Activated naive CD8-positive, alpha-beta T cell treated with anti-CD3 and anti-CD28 coated beads for 36 hours (primary cell): ENCODE results near the gene LRRC2. TPM values are rescaled to one million over a fixed set of nuclear protein-coding genes. Genes with fewer than 3 reads are reported as not detected.
"Not testable (repeated sequence)": the region's sequence is repeated elsewhere in the genome, so short reads cannot be mapped to it uniquely, and the experiment has no call there.

Source experiments
- DNase-seq: peaks from one replicate; pipeline ENCODE4 v3.0.0; 2021
- H3K27ac Mint-ChIP-seq: one replicate; pipeline ENCODE4 v1.8.0; 2022; ENCODE audit warnings: mild to moderate bottlenecking, moderate library complexity, mixed read lengths
- H3K27me3 Mint-ChIP-seq: one replicate; pipeline ENCODE4 v1.8.0; 2022; ENCODE audit warnings: mild to moderate bottlenecking, mixed read lengths
- H3K36me3 Mint-ChIP-seq: one replicate; pipeline ENCODE4 v1.8.0; 2021; ENCODE audit warnings: mild to moderate bottlenecking, mixed read lengths
- H3K4me1 Mint-ChIP-seq: one replicate; pipeline ENCODE4 v1.8.0; 2021; ENCODE audit warnings: mixed read lengths
- H3K4me3 Mint-ChIP-seq: one replicate; pipeline ENCODE4 v1.8.0; 2022; ENCODE audit warnings: mild to moderate bottlenecking, moderate library complexity, mixed read lengths
- H3K9me3 Mint-ChIP-seq: one replicate; pipeline ENCODE4 v1.8.0; 2022; ENCODE audit warnings: mixed read lengths
- total RNA-seq, 2 experiments: library from RNA; stranded (reverse); gene quantifications; one replicate each; pipeline ENCODE4 v1.2.3, GENCODE V29; 2021

The LRRC2 gene
- total RNA-seq, 2 experiments from 2014 or later: not detected

- no peaks in the 10 kb centered on the region for H3K36me3 Mint-ChIP-seq
These were observed 27.3 kb upstream of the LRRC2 start for GRCh38 chr3:46593274-46593862.

DNA sequence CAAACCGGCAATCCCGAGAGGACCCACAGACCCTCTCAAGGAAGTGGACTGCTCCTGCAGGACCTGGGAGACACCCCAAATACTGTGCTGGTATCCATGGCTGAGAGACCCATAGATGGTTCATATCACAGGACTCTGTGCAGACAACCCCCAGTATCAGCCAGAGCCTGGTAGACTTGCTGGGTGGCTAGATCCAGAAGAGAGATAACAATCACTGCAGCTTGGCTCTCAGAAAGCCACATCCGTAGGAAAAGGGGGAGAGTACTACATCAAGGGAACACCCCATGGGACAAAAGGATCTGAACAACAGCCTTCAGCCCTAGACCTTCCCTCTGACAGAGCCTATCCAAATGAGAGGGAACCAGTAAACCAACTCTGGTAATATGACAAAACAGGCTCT, 21.2 kb upstream of the LRRC2 start:
- not testable (repeated sequence) for DNase-seq, H3K9me3 Mint-ChIP-seq, H3K4me3 Mint-ChIP-seq, H3K36me3 Mint-ChIP-seq, H3K27ac Mint-ChIP-seq, H3K27me3 Mint-ChIP-seq, H3K4me1 Mint-ChIP-seq

More at GRCh38 chr3:46593274-46593862, 27.3 kb upstream of the LRRC2 start:
- Mint-ChIP-seq H3K4me3 (no peak overlapping the region), H3K9me3 (no peaks in the 10 kb centered on the region), H3K27me3 (no peaks in the 10 kb centered on the region), H3K27ac (no peak overlapping the region), H3K4me1 (peaks cover 3% of the 10 kb centered on the region)
- no peak for DNase-seq

GRCh38 chr3:46586738-46587246, 20.7 kb upstream of the LRRC2 start:
- no peaks in the 10 kb centered on the region for H3K9me3 Mint-ChIP-seq
- no peaks in the 10 kb centered on the region for H3K36me3 Mint-ChIP-seq
- no peak for DNase-seq
- H3K4me3 Mint-ChIP-seq: no peak overlapping the region
- no peaks in the 10 kb centered on the region for H3K27me3 Mint-ChIP-seq
- no peak overlapping the region for H3K27ac Mint-ChIP-seq
- peaks cover 3% of the 10 kb centered on the region for H3K4me1 Mint-ChIP-seq

GRCh38 chr3:46585799-46586693, 19.9 kb upstream of the LRRC2 start:
- no peaks in the 10 kb centered on the region for H3K27me3 Mint-ChIP-seq
- no peaks in the 10 kb centered on the region for H3K9me3 Mint-ChIP-seq
- H3K4me1 Mint-ChIP-seq: peaks cover 3% of the 10 kb centered on the region
- H3K4me3 Mint-ChIP-seq: no peak overlapping the region
- no peak overlapping the region for H3K27ac Mint-ChIP-seq
- no peak for DNase-seq
- no peaks in the 10 kb centered on the region for H3K36me3 Mint-ChIP-seq

DNA sequence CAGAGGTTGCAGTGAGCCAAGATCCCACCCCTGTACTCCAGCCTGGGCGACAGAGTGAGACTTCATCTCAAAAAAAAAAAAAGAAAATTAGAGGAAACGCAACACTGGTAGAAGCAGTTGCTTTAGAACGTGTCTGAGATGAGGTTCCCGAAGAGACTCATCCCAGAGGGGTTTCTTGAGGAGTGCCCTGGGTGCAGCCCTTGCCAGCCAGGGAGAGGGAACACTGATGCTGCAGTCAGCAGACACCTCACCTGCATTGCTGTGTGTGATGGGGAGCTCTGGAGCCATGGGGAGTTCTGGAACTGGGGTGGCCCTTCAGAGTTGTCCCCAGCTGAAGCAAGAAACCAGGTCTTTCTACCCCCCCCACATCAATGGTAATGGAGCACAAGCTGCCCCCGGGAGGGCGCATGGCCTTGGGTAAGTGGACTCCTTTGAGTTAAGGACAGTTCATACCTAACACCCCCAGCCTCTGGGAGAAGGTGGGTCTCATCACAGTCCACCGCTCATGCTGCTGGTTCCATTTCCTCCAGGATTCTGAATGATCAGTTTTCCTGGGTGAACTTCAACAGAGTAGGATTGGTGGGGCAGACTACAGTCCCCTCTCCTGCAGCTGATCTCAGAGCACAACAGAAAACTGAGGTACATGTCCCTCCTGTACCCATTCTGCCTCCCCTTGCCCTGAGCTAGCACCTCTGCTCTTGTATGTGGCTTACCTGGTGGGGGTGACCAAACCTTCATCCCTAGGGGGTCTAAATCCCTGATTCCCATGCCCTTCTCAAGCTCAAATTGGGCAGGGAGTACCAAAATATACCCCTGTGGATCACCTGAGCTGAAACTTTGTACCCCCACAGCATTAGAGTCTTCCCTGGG, 18.7 kb upstream of the LRRC2 start:
- H3K27me3 Mint-ChIP-seq: no peaks in the 10 kb centered on the region
- no peak overlapping the region for H3K4me3 Mint-ChIP-seq
- peaks cover 2% of the 10 kb centered on the region for H3K4me1 Mint-ChIP-seq
- H3K36me3 Mint-ChIP-seq: no peaks in the 10 kb centered on the region
- no peak overlapping the region for H3K27ac Mint-ChIP-seq
- DNase-seq: no peak
- no peaks in the 10 kb centered on the region for H3K9me3 Mint-ChIP-seq

GRCh38 chr3:46580675-46581074, 14.6 kb upstream of the LRRC2 start:
- Mint-ChIP-seq H3K4me3 (no peak overlapping the region), H3K27me3 (peaks cover 9% of the 10 kb centered on the region), H3K4me1 (peaks cover 7% of the 10 kb centered on the region), H3K9me3 (no peaks in the 10 kb centered on the region), H3K36me3 (no peaks in the 10 kb centered on the region), H3K27ac (no peak overlapping the region)
- no peak for DNase-seq

- Mint-ChIP-seq H3K27ac (no peak overlapping the region), H3K27me3 (peaks cover 9% of the 10 kb centered on the region)
These were observed 13.7 kb upstream of the LRRC2 start for GRCh38 chr3:46579756-46580286.

GRCh38 chr3:46578973-46579755, 13.1 kb upstream of the LRRC2 start:
- H3K9me3 Mint-ChIP-seq: no peaks in the 10 kb centered on the region
- peaks cover 7% of the 10 kb centered on the region for H3K4me1 Mint-ChIP-seq
- no peak overlapping the region for H3K27ac Mint-ChIP-seq
- no peaks in the 10 kb centered on the region for H3K36me3 Mint-ChIP-seq
- DNase-seq: no peak
- H3K4me3 Mint-ChIP-seq: no peak overlapping the region
- H3K27me3 Mint-ChIP-seq: peaks cover 9% of the 10 kb centered on the region

More at GRCh38 chr3:46579756-46580286, 13.7 kb upstream of the LRRC2 start:
- Mint-ChIP-seq H3K4me1 (peaks cover 7% of the 10 kb centered on the region), H3K36me3 (no peaks in the 10 kb centered on the region), H3K4me3 (no peak overlapping the region), H3K9me3 (no peaks in the 10 kb centered on the region)
- DNase-seq: no peak

GRCh38 chr3:46577580-46578249, 11.6 kb upstream of the LRRC2 start:
- peaks cover 13% of the 10 kb centered on the region for H3K27me3 Mint-ChIP-seq
- H3K4me3 Mint-ChIP-seq, H3K27ac Mint-ChIP-seq, H3K9me3 Mint-ChIP-seq, H3K4me1 Mint-ChIP-seq, DNase-seq, H3K36me3 Mint-ChIP-seq: not testable (repeated sequence)

DNA sequence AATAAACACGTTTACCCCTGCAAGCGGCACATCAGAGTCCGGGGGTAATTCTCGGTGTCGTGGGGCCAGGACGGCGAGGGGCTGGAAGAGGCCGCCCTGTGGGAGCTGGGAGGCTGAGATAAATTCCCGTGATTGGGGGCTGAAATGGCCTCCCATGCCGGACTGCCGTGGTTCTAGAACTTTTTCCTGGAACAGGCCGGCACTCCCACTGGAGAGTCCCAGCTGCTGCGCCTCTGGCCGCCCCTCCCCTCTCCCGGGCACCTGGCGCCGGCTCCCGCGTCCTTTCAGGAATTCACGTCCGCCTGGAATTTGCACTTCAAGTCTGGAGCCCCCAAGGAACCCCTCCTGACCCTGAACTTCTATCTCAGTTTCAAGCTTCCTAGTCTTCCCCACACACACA, 10.8 kb upstream of the LRRC2 start:
- H3K4me3 Mint-ChIP-seq: no peak overlapping the region

GRCh38 chr3:46576386-46576785, 10.3 kb upstream of the LRRC2 start:
- Mint-ChIP-seq H3K36me3 (no peaks in the 10 kb centered on the region), H3K4me3 (no peak overlapping the region), H3K27ac (no peak overlapping the region), H3K27me3 (peaks cover 13% of the 10 kb centered on the region), H3K9me3 (no peaks in the 10 kb centered on the region), H3K4me1 (peaks cover 7% of the 10 kb centered on the region)
- no peak for DNase-seq

More for the DNA sequence above, 10.8 kb upstream of the LRRC2 start:
- no peaks in the 10 kb centered on the region for H3K9me3 Mint-ChIP-seq
- H3K27me3 Mint-ChIP-seq: peaks cover 13% of the 10 kb centered on the region
- H3K36me3 Mint-ChIP-seq: no peaks in the 10 kb centered on the region
- H3K27ac Mint-ChIP-seq: no peak overlapping the region
- H3K4me1 Mint-ChIP-seq: peaks cover 7% of the 10 kb centered on the region
- no peak for DNase-seq

- Mint-ChIP-seq H3K27me3 (peaks cover 13% of the 10 kb centered on the region), H3K36me3 (no peaks in the 10 kb centered on the region), H3K27ac (no peak overlapping the region), H3K4me3 (no peak overlapping the region), H3K9me3 (no peaks in the 10 kb centered on the region), H3K4me1 (peaks cover 7% of the 10 kb centered on the region)
- DNase-seq: no peak
These were observed 9.6 kb upstream of the LRRC2 start for GRCh38 chr3:46575577-46576222.

- Mint-ChIP-seq H3K36me3 (no peaks in the 10 kb centered on the region), H3K27me3 (peaks cover 13% of the 10 kb centered on the region), H3K9me3 (no peaks in the 10 kb centered on the region), H3K4me1 (peaks cover 7% of the 10 kb centered on the region), H3K27ac (no peak overlapping the region), H3K4me3 (no peak overlapping the region)
- no peak for DNase-seq
These were observed 8.9 kb upstream of the LRRC2 start for GRCh38 chr3:46574881-46575576.
